ENCODE results near the gene MX2. TPM values are rescaled to one million over a fixed set of nuclear protein-coding genes. Genes with fewer than 3 reads are reported as not detected.

Gene MX2
- total and polyA plus RNA-seq, 4 donors: 0.69 to 4.7 (median 2.2) TPM

GRCh38 chr21:41318218-41318617 is 43.6 kb upstream of the MX2 start:
- H3K4me1 ChIP-seq (ENCODE audit: control insufficient read depth in 4 of 4, insufficient read depth in 4 of 4, low read length in 3 of 4): peaks cover 0 to 4% (median 0%) of the 10 kb centered on the region in 4 donors
- no peak overlapping the region for H3K4me3 ChIP-seq (ENCODE audit: low read depth in 1 of 3, low read length in 3 of 3)
- no peak for DNase-seq (ENCODE audit: low spot score)
- TF ChIP-seq RXRA (IDR thresholded peaks at IDR 0.05) (no peak), TAF1 (conservative IDR thresholded peaks at IDR 0.05) (no peak), REST (IDR thresholded peaks at IDR 0.05) (no peak)
- no peaks in the 10 kb centered on the region for H3K9me3 ChIP-seq (ENCODE audit: control insufficient read depth in 4 of 4, low read length in 3 of 4)
- H3K27ac ChIP-seq (ENCODE audit: low read depth in 1 of 2, low read length in 2 of 2): no peak overlapping the region
- H3K36me3 ChIP-seq (ENCODE audit: control insufficient read depth in 4 of 4, insufficient read depth in 3 of 4, low read depth in 1 of 4, low read length in 3 of 4): no peaks in the 10 kb centered on the region
- 95% methylated on average over 9 of the region's 9 CpGs for WGBS
- peaks cover 0 to 5% (median 1%) of the 10 kb centered on the region in 4 donors for H3K27me3 ChIP-seq (ENCODE audit: control insufficient read depth in 4 of 4, insufficient read depth in 4 of 4, low read length in 3 of 4)
- no peak overlapping the region for H3K9ac ChIP-seq (ENCODE audit: low read depth in 1 of 2, low read length in 2 of 2)

- H3K27me3 ChIP-seq (ENCODE audit: control insufficient read depth in 4 of 4, insufficient read depth in 4 of 4, low read length in 3 of 4): peaks cover 0 to 5% (median 0%) of the 10 kb centered on the region in 4 donors
- peaks cover 0 to 4% (median 0%) of the 10 kb centered on the region in 4 donors for H3K4me1 ChIP-seq (ENCODE audit: control insufficient read depth in 4 of 4, insufficient read depth in 4 of 4, low read length in 3 of 4)
- no peak overlapping the region for H3K4me3 ChIP-seq (ENCODE audit: low read depth in 1 of 3, low read length in 3 of 3)
- H3K27ac ChIP-seq (ENCODE audit: low read depth in 1 of 2, low read length in 2 of 2): no peak overlapping the region
- 78% methylated on average over 7 of the region's 7 CpGs for WGBS
- H3K9ac ChIP-seq (ENCODE audit: low read depth in 1 of 2, low read length in 2 of 2): no peak overlapping the region
- no peaks in the 10 kb centered on the region for H3K36me3 ChIP-seq (ENCODE audit: control insufficient read depth in 4 of 4, insufficient read depth in 3 of 4, low read depth in 1 of 4, low read length in 3 of 4)
- H3K9me3 ChIP-seq (ENCODE audit: control insufficient read depth in 4 of 4, low read length in 3 of 4): no peaks in the 10 kb centered on the region
- TF ChIP-seq SP1 (IDR thresholded peaks at IDR 0.05): no peak
- TF ChIP-seq HNF4G (IDR thresholded peaks at IDR 0.05): no peak
- TF ChIP-seq YY1 (IDR thresholded peaks at IDR 0.05): no peak
- TF ChIP-seq RAD21 (IDR thresholded peaks at IDR 0.05): no peak
- TF ChIP-seq CTCF (IDR thresholded peaks at IDR 0.05; ENCODE audit: low read depth, low read length, missing input control): no peak
- no peak for TF ChIP-seq MAX (IDR thresholded peaks at IDR 0.05)
- no peak for TF ChIP-seq NR2F2 (IDR thresholded peaks at IDR 0.05)
- TF ChIP-seq JUND (IDR thresholded peaks at IDR 0.05): no peak
- no peak for TF ChIP-seq TAF1 (conservative IDR thresholded peaks at IDR 0.05)
- no peak for DNase-seq (ENCODE audit: low spot score)
These were observed 42.6 kb upstream of the MX2 start for GRCh38 chr21:41319273-41319672.

- Histone ChIP-seq H3K27me3 (ENCODE audit: control insufficient read depth in 4 of 4, insufficient read depth in 4 of 4, low read length in 3 of 4) (no peaks in the 10 kb centered on the region), H3K4me1 (ENCODE audit: control insufficient read depth in 4 of 4, insufficient read depth in 4 of 4, low read length in 3 of 4) (peaks cover 0 to 4% (median under 1%) of the 10 kb centered on the region in 4 donors), H3K36me3 (ENCODE audit: control insufficient read depth in 4 of 4, insufficient read depth in 3 of 4, low read depth in 1 of 4, low read length in 3 of 4) (no peaks in the 10 kb centered on the region), H3K9ac (ENCODE audit: low read depth in 1 of 2, low read length in 2 of 2) (no peak overlapping the region), H3K4me3 (ENCODE audit: low read depth in 1 of 3, low read length in 3 of 3) (no peak overlapping the region), H3K9me3 (ENCODE audit: control insufficient read depth in 4 of 4, low read length in 3 of 4) (no peaks in the 10 kb centered on the region), H3K27ac (ENCODE audit: low read depth in 1 of 2, low read length in 2 of 2) (no peak overlapping the region)
- no peak for TF ChIP-seq ZBTB33 (IDR thresholded peaks at IDR 0.05)
- no peak for TF ChIP-seq YY1 (IDR thresholded peaks at IDR 0.05)
- no peak for TF ChIP-seq HNF4A (conservative IDR thresholded peaks at IDR 0.05)
- TF ChIP-seq NR2F2 (IDR thresholded peaks at IDR 0.05): no peak
- TF ChIP-seq FOXA1 (IDR thresholded peaks at IDR 0.05): no peak
- no peak for TF ChIP-seq ATF3 (IDR thresholded peaks at IDR 0.05)
- TF ChIP-seq RAD21 (IDR thresholded peaks at IDR 0.05): no peak
- TF ChIP-seq EGR1 (IDR thresholded peaks at IDR 0.05; ENCODE audit: low read depth in 2 of 2): no peak
- TF ChIP-seq HNF4G (IDR thresholded peaks at IDR 0.05): no peak
- no peak for TF ChIP-seq GABPA (IDR thresholded peaks at IDR 0.05 in 1 of 2, conservative IDR thresholded peaks at IDR 0.05 in 1 of 2)
- DNase-seq (ENCODE audit: low spot score): no peak
- 88% methylated on average over 20 of the region's 20 CpGs for WGBS
These were observed 40.5 kb upstream of the MX2 start for GRCh38 chr21:41321211-41321907.
